Measurements from ENCODE around the gene XPOT. TPM values are rescaled to one million over a fixed set of nuclear protein-coding genes. Genes with fewer than 3 reads are reported as not detected.
"Not testable (repeated sequence)": the region's sequence is repeated elsewhere in the genome, so short reads cannot be mapped to it uniquely, and the experiment has no call there.

Gene XPOT
- 10 to 100 TPM; 23.6 to 75.4 (median 54.1) TPM for total RNA-seq

- DNase-seq: peak; percentile 90 to 95
- H3K27ac ChIP-seq: peak within 1 kb of the TSS; percentile 85 to 99
- H3K4me1 ChIP-seq: no peaks in the 10 kb centered on the region
- H3K27me3 ChIP-seq: no peaks in the 10 kb centered on the region
- TF ChIP-seq POLR2A (IDR thresholded peaks at IDR 0.05) (peak in 1 of 2 donors; percentile 60), CTCF (IDR thresholded peaks at IDR 0.05) (peak in 2 of 4 experiments; percentile 5 to 42)
- peak within 1 kb of the TSS; percentile 67 to 97 for H3K4me3 ChIP-seq
- H3K9me3 ChIP-seq: no peaks in the 10 kb centered on the region
- H3K36me3 ChIP-seq: no peaks in the 10 kb centered on the region
- intact Hi-C loops (cut with DNase I; ENCODE audit: low total_unique reads): no loop called here
Measured at GRCh38 chr12:64403707-64404469, at the start of gene XPOT. XPOT (plus strand) TSS chr12:64404392; CDS start chr12:64410036, 5,644 bp downstream.

- H3K4me3 ChIP-seq; H3K9me3 ChIP-seq; H3K36me3 ChIP-seq; H3K27me3 ChIP-seq; H3K27ac ChIP-seq; intact Hi-C loops (cut with DNase I; ENCODE audit: low total_unique reads); DNase-seq; H3K4me1 ChIP-seq: not testable (repeated sequence)
Measured at GRCh38 chr12:64356209-64356608, 48.0 kb upstream of the XPOT start.

GRCh38 chr12:64361173-64361572 is 43.0 kb upstream of the XPOT start:
- intact Hi-C loops (cut with DNase I; ENCODE audit: low total_unique reads); DNase-seq; H3K36me3 ChIP-seq; H3K27me3 ChIP-seq; H3K9me3 ChIP-seq; H3K4me1 ChIP-seq; H3K27ac ChIP-seq; H3K4me3 ChIP-seq: not testable (repeated sequence)

GRCh38 chr12:64362721-64363305 is 41.4 kb upstream of the XPOT start:
- no peak overlapping the region for H3K27ac ChIP-seq
- H3K9me3 ChIP-seq: no peaks in the 10 kb centered on the region
- TF ChIP-seq POLR2A (IDR thresholded peaks at IDR 0.05): no peak
- intact Hi-C loops (cut with DNase I; ENCODE audit: low total_unique reads): no loop called here
- H3K27me3 ChIP-seq: no peaks in the 10 kb centered on the region
- DNase-seq: no peak
- no peak overlapping the region for H3K4me3 ChIP-seq
- no peaks in the 10 kb centered on the region for H3K4me1 ChIP-seq
- H3K36me3 ChIP-seq: no peaks in the 10 kb centered on the region

- intact Hi-C loops (cut with DNase I; ENCODE audit: low total_unique reads): no loop called here
- no peak overlapping the region for H3K27ac ChIP-seq
- H3K4me3 ChIP-seq: no peak overlapping the region
- no peak for TF ChIP-seq POLR2A (IDR thresholded peaks at IDR 0.05)
- TF ChIP-seq CTCF (IDR thresholded peaks at IDR 0.05): no peak
- no peak for DNase-seq
- H3K4me1 ChIP-seq: no peaks in the 10 kb centered on the region
- no peaks in the 10 kb centered on the region for H3K27me3 ChIP-seq
- no peaks in the 10 kb centered on the region for H3K36me3 ChIP-seq
- no peaks in the 10 kb centered on the region for H3K9me3 ChIP-seq
Measured at GRCh38 chr12:64383675-64384074, 20.5 kb upstream of the XPOT start.

- no peaks in the 10 kb centered on the region for H3K36me3 ChIP-seq
- no peaks in the 10 kb centered on the region for H3K4me1 ChIP-seq
- no peaks in the 10 kb centered on the region for H3K9me3 ChIP-seq
- H3K27me3 ChIP-seq: no peaks in the 10 kb centered on the region
- TF ChIP-seq CTCF (IDR thresholded peaks at IDR 0.05): no peak
- TF ChIP-seq POLR2A (IDR thresholded peaks at IDR 0.05): no peak
- H3K27ac ChIP-seq: no peak overlapping the region
- no peak overlapping the region for H3K4me3 ChIP-seq
- intact Hi-C loops (cut with DNase I; ENCODE audit: low total_unique reads): no loop called here
- DNase-seq: no peak
Measured at GRCh38 chr12:64385019-64385418, 19.2 kb upstream of the XPOT start.
